SU-DHL-6 (cell line): ENCODE data around the gene MARK3.

Source experiments
- CTCF ChIP-seq: fragments of 200-600 bp; sonication (generic); IDR thresholded peaks from one replicate; pipeline ENCODE4 v1.5.1; 2017; ENCODE audit warnings: antibody characterized with exemption, mild to moderate bottlenecking, low read length, moderate library complexity; ENCODE audit not compliant: insufficient read depth, poor library complexity, severe bottlenecking
- EZH2phosphoT487 ChIP-seq: fragments of 200-600 bp; sonication (generic), shearing (Covaris generic); conservative IDR thresholded peaks from 2 replicates; pipeline ENCODE4 v1.6.1; 2018; ENCODE audit warnings: mild to moderate bottlenecking, antibody characterized with exemption, low read length, moderate library complexity, mixed read lengths

GRCh38 chr14:103524002-103524935, 139.1 kb downstream of the MARK3 start:
- TF ChIP-seq CTCF (no peak), EZH2phosphoT487 (no peak)
